Type B pancreatic cell (in vitro differentiated cells): ENCODE data around the gene ZNF74. TPM values are rescaled to one million over a fixed set of nuclear protein-coding genes. Genes with fewer than 3 reads are reported as not detected.

Experiments used
- DNase-seq: peaks from one replicate; pipeline ENCODE4 v3.0.0; 2021; ENCODE audit warnings: mixed read lengths; ENCODE audit not compliant: unreplicated experiment; ENCODE audit errors: extremely low spot score
- H3K27ac Mint-ChIP-seq: 2 replicates; pipeline ENCODE4 v1.8.0; 2021; ENCODE audit warnings: mild to moderate bottlenecking, mixed read lengths
- H3K27me3 Mint-ChIP-seq: 2 replicates; pipeline ENCODE4 v1.8.0; 2021; ENCODE audit warnings: mixed read lengths
- H3K36me3 Mint-ChIP-seq: 2 replicates; pipeline ENCODE4 v1.8.0; 2021; ENCODE audit warnings: mixed read lengths
- H3K4me1 Mint-ChIP-seq: one replicate; pipeline ENCODE4 v1.8.0; 2021; ENCODE audit warnings: mixed read lengths; ENCODE audit not compliant: unreplicated experiment
- H3K4me3 Mint-ChIP-seq: 2 replicates; pipeline ENCODE4 v1.8.0; 2021; ENCODE audit warnings: mild to moderate bottlenecking, mixed read lengths
- H3K9me3 Mint-ChIP-seq: 2 replicates; pipeline ENCODE4 v1.8.0; 2021; ENCODE audit warnings: mixed read lengths
- CTCF ChIP-seq: fragments of 200-600 bp; sonication (generic); conservative IDR thresholded peaks from 2 replicates; pipeline ENCODE4 v1.5.0; 2021; ENCODE audit warnings: antibody characterized with exemption, mild to moderate bottlenecking
- total RNA-seq: library from RNA; stranded (reverse); gene quantifications from 2 replicates; pipeline ENCODE4 v1.2.1, GENCODE V29; 2021; ENCODE audit warnings: low replicate concordance

ZNF74 gene
- total RNA-seq, 1 donor from 2014 or later = 39.5 TPM

- Mint-ChIP-seq H3K27ac (no peak overlapping the region), H3K4me3 (no peak overlapping the region), H3K36me3 (peaks cover 12% of the 10 kb centered on the region), H3K4me1 (peaks cover 12% of the 10 kb centered on the region), H3K9me3 (no peaks in the 10 kb centered on the region), H3K27me3 (peaks cover 6% of the 10 kb centered on the region)
- TF ChIP-seq CTCF = no peak
- no peak for DNase-seq
Measured at GRCh38 chr22:20424932-20425565, 31.1 kb downstream of the ZNF74 start.

GRCh38 chr22:20425566-20426258 is 31.8 kb downstream of the ZNF74 start:
- no peak overlapping the region for H3K4me3 Mint-ChIP-seq
- peaks cover 9% of the 10 kb centered on the region for H3K27me3 Mint-ChIP-seq
- H3K36me3 Mint-ChIP-seq = peaks cover 12% of the 10 kb centered on the region
- no peak overlapping the region for H3K27ac Mint-ChIP-seq
- DNase-seq = no peak
- no peaks in the 10 kb centered on the region for H3K9me3 Mint-ChIP-seq
- peaks cover 12% of the 10 kb centered on the region for H3K4me1 Mint-ChIP-seq
- TF ChIP-seq CTCF = no peak

- Mint-ChIP-seq H3K9me3 (no peaks in the 10 kb centered on the region), H3K27ac (no peak overlapping the region), H3K4me3 (no peak overlapping the region), H3K36me3 (peaks cover 12% of the 10 kb centered on the region), H3K4me1 (peaks cover 12% of the 10 kb centered on the region), H3K27me3 (peaks cover 9% of the 10 kb centered on the region)
- DNase-seq = no peak
- no peak for TF ChIP-seq CTCF
Measured at GRCh38 chr22:20426259-20426615, 32.3 kb downstream of the ZNF74 start.

- Mint-ChIP-seq H3K4me1 (peaks cover 17% of the 10 kb centered on the region), H3K4me3 (no peak overlapping the region), H3K9me3 (no peaks in the 10 kb centered on the region), H3K27ac (no peak overlapping the region), H3K27me3 (peaks cover 14% of the 10 kb centered on the region), H3K36me3 (peaks cover 12% of the 10 kb centered on the region)
- TF ChIP-seq CTCF = no peak
- DNase-seq = no peak
Measured at GRCh38 chr22:20427104-20427944, 33.4 kb downstream of the ZNF74 start.

GRCh38 chr22:20427945-20428417 is 34.0 kb downstream of the ZNF74 start:
- DNase-seq = no peak
- peaks cover 14% of the 10 kb centered on the region for H3K36me3 Mint-ChIP-seq
- H3K4me3 Mint-ChIP-seq = no peak overlapping the region
- no peaks in the 10 kb centered on the region for H3K9me3 Mint-ChIP-seq
- peaks cover 20% of the 10 kb centered on the region for H3K27me3 Mint-ChIP-seq
- peaks cover 18% of the 10 kb centered on the region for H3K4me1 Mint-ChIP-seq
- TF ChIP-seq CTCF = no peak
- no peak overlapping the region for H3K27ac Mint-ChIP-seq
